Suprapubic skin (tissue), 4 donors: Measurements from ENCODE around the gene LRP1B.

Experiments used
- CTCF ChIP-seq, 2 donors: fragments of 200-600 bp in 1 of 2; fragments of 450-650 bp in 1 of 2; sonication (generic) in 1 of 2; IDR thresholded peaks; one replicate each; pipeline ENCODE4 v1.5.1; 2016 to 2019; ENCODE audit warnings: antibody characterized with exemption in 2 of 2, mild to moderate bottlenecking in 1 of 2, moderate library complexity in 1 of 2
- POLR2A ChIP-seq, 2 donors: fragments of 450-650 bp; IDR thresholded peaks; one replicate each; pipeline ENCODE4 v1.6.1; 2017; ENCODE audit warnings: antibody characterized with exemption in 2 of 2, mild to moderate bottlenecking in 2 of 2, moderate library complexity in 2 of 2
- POLR2AphosphoS5 ChIP-seq, 3 donors: sonication (generic); formaldehyde crosslinking; IDR thresholded peaks; one replicate each; pipeline ENCODE4 v1.6.1; 2017; ENCODE audit warnings: antibody characterized with exemption in 3 of 3

- no peak for TF ChIP-seq CTCF (IDR thresholded peaks at IDR 0.05)
- TF ChIP-seq POLR2AphosphoS5 (IDR thresholded peaks at IDR 0.05): no peak
- no peak for TF ChIP-seq POLR2A (IDR thresholded peaks at IDR 0.05)
These were observed 634.0 kb downstream of the LRP1B start for GRCh38 chr2:141496810-141497209.
